Astrocyte (in vitro differentiated cells and primary cell): ENCODE measurements around the gene DUSP2. TPM values are rescaled to one million over a fixed set of nuclear protein-coding genes. Genes with fewer than 3 reads are reported as not detected.

ENCODE experiments used
- DNase-seq: peaks from one replicate; pipeline ENCODE4 v3.0.0-alpha.2; 2010; ENCODE audit warnings: low read depth
- FAIRE-seq: peaks from 2 replicates; lab custom pipeline; 2011; peaks lifted over from hg19 to GRCh38; lab: Jason Lieb, UNC
- H2AFZ ChIP-seq: 2 replicates; pipeline ENCODE4 v1.6.0; 2012; ENCODE audit warnings: low read depth, low read length, inconsistent platforms
- H3K27ac ChIP-seq: 2 replicates; pipeline ENCODE4 v1.5.1; 2011; ENCODE audit warnings: low read depth, low read length, inconsistent platforms
- H3K27me3 ChIP-seq: 2 replicates; pipeline ENCODE4 v1.6.0; 2011; ENCODE audit warnings: low read length, inconsistent platforms; ENCODE audit not compliant: insufficient read depth
- H3K36me3 ChIP-seq: 2 replicates; pipeline ENCODE4 v1.5.1; 2011; ENCODE audit warnings: low read length, inconsistent platforms; ENCODE audit not compliant: insufficient read depth
- H3K4me1 ChIP-seq: 2 replicates; pipeline ENCODE4 v1.5.1; 2011; ENCODE audit warnings: low read length, inconsistent platforms; ENCODE audit not compliant: insufficient read depth
- H3K4me2 ChIP-seq: 2 replicates; pipeline ENCODE4 v1.6.0; 2012; ENCODE audit warnings: low read length, inconsistent platforms
- H3K4me3 ChIP-seq: 2 replicates; pipeline ENCODE4 v1.5.1; 2011; ENCODE audit warnings: low read depth, mild to moderate bottlenecking, low read length, inconsistent platforms; ENCODE audit not compliant: insufficient read depth
- H3K79me2 ChIP-seq: 2 replicates; pipeline ENCODE4 v1.6.0; 2012; ENCODE audit warnings: mild to moderate bottlenecking, low read length, inconsistent platforms; ENCODE audit not compliant: insufficient read depth
- H3K9ac ChIP-seq: 2 replicates; pipeline ENCODE4 v1.6.0; 2012; ENCODE audit warnings: mild to moderate bottlenecking, low read length, inconsistent platforms
- H3K9me3 ChIP-seq: 2 replicates; pipeline ENCODE4 v1.5.1; 2012; ENCODE audit warnings: low read depth, mild to moderate bottlenecking, low read length, inconsistent platforms; ENCODE audit not compliant: insufficient read depth
- H4K20me1 ChIP-seq: 2 replicates; pipeline ENCODE4 v1.6.0; 2012; ENCODE audit warnings: low read length, inconsistent platforms; ENCODE audit not compliant: insufficient read depth
- H3K27ac Mint-ChIP-seq: one replicate; pipeline ENCODE4 v1.8.0; 2021; ENCODE audit warnings: mild to moderate bottlenecking, mixed read lengths; ENCODE audit not compliant: unreplicated experiment
- H3K27me3 Mint-ChIP-seq: one replicate; pipeline ENCODE4 v1.8.0; 2021; ENCODE audit warnings: low read depth, mixed read lengths; ENCODE audit not compliant: unreplicated experiment
- H3K36me3 Mint-ChIP-seq: one replicate; pipeline ENCODE4 v1.8.0; 2021; ENCODE audit warnings: low read depth, mixed read lengths; ENCODE audit not compliant: unreplicated experiment
- H3K4me1 Mint-ChIP-seq: one replicate; pipeline ENCODE4 v1.8.0; 2021; ENCODE audit warnings: low read depth, mixed read lengths; ENCODE audit not compliant: unreplicated experiment
- H3K4me3 Mint-ChIP-seq: one replicate; pipeline ENCODE4 v1.8.0; 2021; ENCODE audit warnings: mild to moderate bottlenecking, moderate library complexity, mixed read lengths; ENCODE audit not compliant: unreplicated experiment
- H3K9me3 Mint-ChIP-seq: one replicate; pipeline ENCODE4 v1.8.0; 2021; ENCODE audit warnings: mild to moderate bottlenecking, mixed read lengths; ENCODE audit not compliant: unreplicated experiment
- EZH2 ChIP-seq: IDR thresholded peaks from 2 replicates; pipeline ENCODE4 v1.6.1; 2012; ENCODE audit warnings: mild to moderate bottlenecking, low read length, inconsistent platforms; ENCODE audit not compliant: insufficient read depth
- total RNA-seq: library from RNA; stranded (reverse); gene quantifications from 2 replicates; pipeline ENCODE4 v1.2.1, GENCODE V29; 2021
- TF ChIP-seq, protein P1 (sequence below): IDR thresholded peaks from 2 replicates; pipeline ENCODE4 v1.5.1; 2011; ENCODE audit warnings: low read depth, mild to moderate bottlenecking, inconsistent platforms, low read length, moderate library complexity; ENCODE audit not compliant: insufficient read depth

DUSP2 gene
- total RNA-seq, 1 donor from 2014 or later, result 0.95 TPM

DNA sequence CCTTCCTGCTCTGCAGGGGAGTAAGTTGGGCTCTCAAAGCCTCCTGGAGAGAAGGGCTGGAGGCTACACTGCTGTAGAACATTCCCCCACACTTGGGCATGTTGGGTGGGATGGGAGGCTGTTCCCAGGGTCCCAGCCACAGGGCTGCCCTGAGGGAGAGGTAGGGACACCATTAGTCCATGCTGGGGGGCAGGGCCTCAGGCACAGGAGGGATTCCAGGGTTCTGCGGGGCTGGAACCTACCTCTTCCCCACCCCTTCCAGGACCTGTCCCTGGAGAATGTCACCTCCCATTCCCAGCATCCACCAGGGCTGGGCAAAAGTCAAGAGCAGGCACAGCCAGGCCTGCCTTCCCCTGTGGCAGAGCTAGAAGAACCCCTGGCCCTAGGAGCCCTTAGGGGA is 21.9 kb downstream of the DUSP2 start:
- Histone ChIP-seq H3K4me3 (no peak overlapping the region), H3K79me2 (no peaks in the 10 kb centered on the region), H3K36me3 (no peaks in the 10 kb centered on the region), H2AFZ (no peak overlapping the region), H3K9me3 (no peaks in the 10 kb centered on the region), H3K4me1 (no peaks in the 10 kb centered on the region), H4K20me1 (no peaks in the 10 kb centered on the region), H3K27ac (no peak overlapping the region), H3K9ac (no peak overlapping the region), H3K27me3 (peaks cover 34% of the 10 kb centered on the region), H3K4me2 (no peak overlapping the region)
- Mint-ChIP-seq H3K4me1 (no peaks in the 10 kb centered on the region), H3K4me3 (no peak overlapping the region), H3K27ac (no peak overlapping the region), H3K27me3 (peaks cover 80% of the 10 kb centered on the region), H3K9me3 (peaks cover 8% of the 10 kb centered on the region), H3K36me3 (peaks cover 4% of the 10 kb centered on the region)
- FAIRE-seq (no peak), DNase-seq (no peak)
- TF ChIP-seq EZH2, result no peak
- TF ChIP-seq, protein P1, sequence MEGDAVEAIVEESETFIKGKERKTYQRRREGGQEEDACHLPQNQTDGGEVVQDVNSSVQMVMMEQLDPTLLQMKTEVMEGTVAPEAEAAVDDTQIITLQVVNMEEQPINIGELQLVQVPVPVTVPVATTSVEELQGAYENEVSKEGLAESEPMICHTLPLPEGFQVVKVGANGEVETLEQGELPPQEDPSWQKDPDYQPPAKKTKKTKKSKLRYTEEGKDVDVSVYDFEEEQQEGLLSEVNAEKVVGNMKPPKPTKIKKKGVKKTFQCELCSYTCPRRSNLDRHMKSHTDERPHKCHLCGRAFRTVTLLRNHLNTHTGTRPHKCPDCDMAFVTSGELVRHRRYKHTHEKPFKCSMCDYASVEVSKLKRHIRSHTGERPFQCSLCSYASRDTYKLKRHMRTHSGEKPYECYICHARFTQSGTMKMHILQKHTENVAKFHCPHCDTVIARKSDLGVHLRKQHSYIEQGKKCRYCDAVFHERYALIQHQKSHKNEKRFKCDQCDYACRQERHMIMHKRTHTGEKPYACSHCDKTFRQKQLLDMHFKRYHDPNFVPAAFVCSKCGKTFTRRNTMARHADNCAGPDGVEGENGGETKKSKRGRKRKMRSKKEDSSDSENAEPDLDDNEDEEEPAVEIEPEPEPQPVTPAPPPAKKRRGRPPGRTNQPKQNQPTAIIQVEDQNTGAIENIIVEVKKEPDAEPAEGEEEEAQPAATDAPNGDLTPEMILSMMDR, result no peak

DNA sequence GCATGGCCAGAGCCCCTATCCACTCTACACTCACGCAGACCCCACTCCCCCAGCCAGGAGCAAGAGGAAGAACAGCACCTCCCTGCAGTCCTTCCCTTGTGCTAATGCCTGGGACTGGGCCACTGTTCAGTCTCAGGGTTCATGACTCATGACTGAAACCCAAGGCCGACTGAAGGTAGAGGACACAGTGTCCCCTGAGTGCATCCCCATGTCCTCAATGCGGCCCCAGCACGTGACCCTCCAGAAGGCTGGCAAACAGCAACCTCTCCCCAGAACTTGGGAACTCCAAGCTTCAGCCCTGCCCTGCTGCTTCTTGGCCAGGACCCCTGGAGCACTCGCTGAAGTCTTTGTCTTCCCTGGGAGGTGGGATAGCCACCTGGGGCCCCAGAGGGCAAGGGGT is 22.8 kb downstream of the DUSP2 start:
- H3K27me3 Mint-ChIP-seq, result peaks cover 83% of the 10 kb centered on the region

GRCh38 chr2:96121414-96121813 is 23.8 kb downstream of the DUSP2 start:
- no peak overlapping the region for H3K27ac Mint-ChIP-seq
- DNase-seq (no peak), FAIRE-seq (no peak)
- TF ChIP-seq EZH2, result no peak
- TF ChIP-seq, protein P1, result no peak
- no peak overlapping the region for H3K9ac ChIP-seq
- no peaks in the 10 kb centered on the region for H3K9me3 ChIP-seq
- no peaks in the 10 kb centered on the region for H4K20me1 ChIP-seq
- peaks cover 4% of the 10 kb centered on the region for H3K36me3 Mint-ChIP-seq
- H3K4me1 Mint-ChIP-seq, result no peaks in the 10 kb centered on the region
- H3K4me1 ChIP-seq, result peaks cover 2% of the 10 kb centered on the region
- H3K27me3 Mint-ChIP-seq, result peaks cover 80% of the 10 kb centered on the region
- no peaks in the 10 kb centered on the region for H3K36me3 ChIP-seq
- no peak overlapping the region for H2AFZ ChIP-seq
- peaks cover 8% of the 10 kb centered on the region for H3K9me3 Mint-ChIP-seq
- H3K4me3 ChIP-seq, result no peak overlapping the region
- H3K4me3 Mint-ChIP-seq, result no peak overlapping the region
- H3K27ac ChIP-seq, result no peak overlapping the region
- H3K4me2 ChIP-seq, result no peak overlapping the region
- peaks cover 36% of the 10 kb centered on the region for H3K27me3 ChIP-seq
- no peaks in the 10 kb centered on the region for H3K79me2 ChIP-seq

More for the DNA sequence above, 22.8 kb downstream of the DUSP2 start:
- no peak overlapping the region for H3K4me2 ChIP-seq
- Mint-ChIP-seq H3K9me3 (peaks cover 8% of the 10 kb centered on the region), H3K27ac (no peak overlapping the region), H3K4me3 (no peak overlapping the region), H3K4me1 (no peaks in the 10 kb centered on the region), H3K36me3 (peaks cover 4% of the 10 kb centered on the region)
- TF ChIP-seq EZH2, result no peak
- TF ChIP-seq, protein P1, result no peak
- no peak for FAIRE-seq
- H3K4me3 ChIP-seq, result no peak overlapping the region
- no peak for DNase-seq
- H3K4me1 ChIP-seq, result peaks cover under 1% of the 10 kb centered on the region
- no peak overlapping the region for H2AFZ ChIP-seq
- H3K9me3 ChIP-seq, result no peaks in the 10 kb centered on the region
- H3K79me2 ChIP-seq, result no peaks in the 10 kb centered on the region
- H4K20me1 ChIP-seq, result no peaks in the 10 kb centered on the region
- H3K27ac ChIP-seq, result no peak overlapping the region
- peaks cover 37% of the 10 kb centered on the region for H3K27me3 ChIP-seq
- H3K9ac ChIP-seq, result no peak overlapping the region
- no peaks in the 10 kb centered on the region for H3K36me3 ChIP-seq
